PFSK-1 (cell line): ENCODE measurements around the gene RFK.

Source experiments
- POLR2AphosphoS5 ChIP-seq: IDR thresholded peaks from 2 replicates; pipeline ENCODE4 v1.6.1; 2012; ENCODE audit warnings: low read depth, mild to moderate bottlenecking, control low read depth, low read length, moderate library complexity
- TAF1 ChIP-seq: IDR thresholded peaks from 2 replicates; pipeline ENCODE4 v1.6.1; 2012; ENCODE audit warnings: low read length, control low read depth, borderline replicate concordance; ENCODE audit not compliant: insufficient read depth

GRCh38 chr9:76414661-76415060 lies 20.4 kb upstream of the RFK start:
- TF ChIP-seq POLR2AphosphoS5 (no peak), TAF1 (no peak)
